Putamen (tissue), 1 donor: ENCODE results near the gene MS4A8.
"Not testable (repeated sequence)": the region's sequence is repeated elsewhere in the genome, so short reads cannot be mapped to it uniquely, and the experiment has no call there.

Experiments
- DNase-seq: peaks from one replicate; pipeline ENCODE4 v3.0.0-alpha.2; 2016; ENCODE audit warnings: low spot score

The MS4A8 gene, protein sequence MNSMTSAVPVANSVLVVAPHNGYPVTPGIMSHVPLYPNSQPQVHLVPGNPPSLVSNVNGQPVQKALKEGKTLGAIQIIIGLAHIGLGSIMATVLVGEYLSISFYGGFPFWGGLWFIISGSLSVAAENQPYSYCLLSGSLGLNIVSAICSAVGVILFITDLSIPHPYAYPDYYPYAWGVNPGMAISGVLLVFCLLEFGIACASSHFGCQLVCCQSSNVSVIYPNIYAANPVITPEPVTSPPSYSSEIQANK

GRCh38 chr11:60699284-60699691 is at the start of gene MS4A8:
Gene MS4A8, plus strand, starts transcription at chr11:60699612. Its CDS starts 1,249 bp downstream, at chr11:60700861.
- no peak for DNase-seq

DNA sequence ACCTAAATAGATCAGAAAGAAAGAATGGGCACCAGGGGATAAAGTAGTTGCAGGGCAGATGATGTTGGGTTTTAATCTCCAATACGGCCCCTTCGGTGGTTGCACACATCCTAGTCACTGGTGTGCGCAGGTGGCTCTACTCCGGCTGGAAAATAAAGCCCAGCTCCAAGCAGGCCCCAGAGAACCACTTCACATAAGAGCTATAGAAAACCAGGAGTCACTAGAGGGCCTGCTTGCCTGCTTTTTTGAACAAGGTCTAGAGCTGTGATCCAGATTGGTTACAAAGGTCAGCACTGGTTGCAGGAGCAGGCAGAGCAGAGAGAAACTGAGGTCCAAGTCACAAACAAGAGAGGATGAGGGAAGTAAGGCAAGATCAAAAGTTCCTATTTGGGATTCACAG is 41.5 kb upstream of the MS4A8 start:
- no peak for DNase-seq

DNA sequence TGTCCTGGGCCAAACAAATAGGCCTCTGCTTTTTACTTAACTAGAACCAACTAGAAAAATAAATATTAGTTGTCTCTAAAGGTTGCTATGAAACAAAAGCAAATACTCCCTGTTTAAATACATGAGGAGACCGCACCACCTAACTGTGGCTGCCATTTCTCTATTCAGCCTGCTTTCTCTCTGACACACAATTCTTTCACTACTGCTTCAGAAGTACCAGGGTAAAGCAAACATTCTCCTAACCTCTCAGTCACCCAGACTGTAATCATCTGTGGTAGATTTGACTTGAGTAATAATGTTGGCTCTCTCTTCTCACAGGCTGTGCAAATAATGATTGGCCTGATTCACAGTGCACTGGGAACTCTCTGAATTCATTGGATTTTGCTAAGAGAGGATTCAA is 41.0 kb upstream of the MS4A8 start:
- DNase-seq = no peak

GRCh38 chr11:60672255-60672654 is 27.2 kb upstream of the MS4A8 start:
- DNase-seq = no peak

DNA sequence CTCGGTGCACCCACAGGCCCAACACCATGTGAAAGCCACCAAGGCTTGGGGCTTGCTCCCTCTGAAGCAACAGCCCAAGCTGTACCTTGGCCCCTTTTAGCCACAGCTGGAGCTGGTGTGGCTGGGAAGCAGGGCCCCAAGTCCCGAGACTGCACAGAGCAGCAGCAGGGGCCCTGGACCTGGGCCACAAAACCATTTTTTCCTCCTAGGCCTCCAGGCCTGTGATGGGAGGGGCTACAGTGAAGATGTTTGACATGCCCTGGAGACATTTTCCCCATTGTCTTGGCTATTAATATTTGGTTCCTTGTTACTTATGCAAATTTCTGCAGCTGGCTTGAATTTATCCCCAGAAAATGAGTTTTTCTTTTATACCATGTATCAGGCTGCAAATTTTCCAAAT is 21.2 kb upstream of the MS4A8 start:
- DNase-seq = not testable (repeated sequence)

- no peak for DNase-seq
Observed at GRCh38 chr11:60679879-60680278, 19.5 kb upstream of the MS4A8 start.

- DNase-seq = no peak
Observed at GRCh38 chr11:60680455-60681119, 18.8 kb upstream of the MS4A8 start.

DNA sequence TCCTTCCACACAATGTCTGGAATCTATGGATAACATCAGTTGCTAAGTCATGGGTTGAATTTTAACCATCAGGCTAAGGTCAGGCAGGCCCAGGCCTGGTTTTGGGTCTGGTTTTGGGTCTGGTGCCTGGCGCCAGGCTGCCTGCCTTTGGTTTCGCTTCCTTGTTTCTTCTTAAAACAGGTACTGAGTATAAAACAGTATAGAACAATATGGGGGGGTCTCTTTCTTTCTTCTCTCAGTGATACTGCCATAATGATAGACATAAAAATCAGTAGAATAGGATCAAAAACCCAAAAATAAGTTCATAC is 14.9 kb upstream of the MS4A8 start:
- not testable (repeated sequence) for DNase-seq

DNA sequence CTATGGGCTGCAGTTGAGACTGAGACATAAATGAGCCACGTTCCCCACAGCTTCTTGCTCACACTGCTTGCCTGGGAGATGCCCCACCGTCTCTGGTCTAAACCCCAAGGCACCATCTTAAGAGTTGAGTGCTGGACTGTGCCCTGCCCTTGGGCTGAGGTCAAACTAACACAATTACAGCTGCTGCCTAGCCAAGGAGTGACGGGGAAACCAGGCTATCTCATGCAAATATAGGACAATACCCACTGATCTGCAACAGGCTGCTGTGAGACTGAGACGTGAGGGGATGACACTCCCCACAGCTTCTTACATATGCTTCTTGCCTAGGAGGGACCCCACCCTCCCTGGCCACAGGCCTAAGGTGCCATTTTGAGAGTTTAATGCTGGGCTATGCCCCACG is 7.8 kb upstream of the MS4A8 start:
- no peak for DNase-seq

DNA sequence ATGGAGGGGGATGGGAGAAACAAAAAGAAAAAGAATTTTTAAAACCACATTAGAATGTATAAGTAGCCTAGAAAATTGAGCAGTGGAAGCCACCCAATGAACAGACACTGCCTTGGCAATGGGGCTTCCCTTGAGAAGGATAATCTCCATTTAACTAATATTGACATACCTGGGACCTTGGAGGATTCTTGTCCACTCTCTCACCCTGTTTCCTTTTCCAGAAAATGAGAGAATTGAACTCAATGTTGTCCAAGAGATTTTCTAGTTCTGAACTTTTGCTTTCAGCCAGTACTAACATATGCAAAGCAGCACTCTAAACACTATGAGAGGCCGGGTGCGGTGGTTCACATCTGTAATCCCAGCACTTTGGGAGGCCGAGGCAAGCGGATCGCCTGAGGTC is 524 bp downstream of the MS4A8 start:
- no peak for DNase-seq

DNA sequence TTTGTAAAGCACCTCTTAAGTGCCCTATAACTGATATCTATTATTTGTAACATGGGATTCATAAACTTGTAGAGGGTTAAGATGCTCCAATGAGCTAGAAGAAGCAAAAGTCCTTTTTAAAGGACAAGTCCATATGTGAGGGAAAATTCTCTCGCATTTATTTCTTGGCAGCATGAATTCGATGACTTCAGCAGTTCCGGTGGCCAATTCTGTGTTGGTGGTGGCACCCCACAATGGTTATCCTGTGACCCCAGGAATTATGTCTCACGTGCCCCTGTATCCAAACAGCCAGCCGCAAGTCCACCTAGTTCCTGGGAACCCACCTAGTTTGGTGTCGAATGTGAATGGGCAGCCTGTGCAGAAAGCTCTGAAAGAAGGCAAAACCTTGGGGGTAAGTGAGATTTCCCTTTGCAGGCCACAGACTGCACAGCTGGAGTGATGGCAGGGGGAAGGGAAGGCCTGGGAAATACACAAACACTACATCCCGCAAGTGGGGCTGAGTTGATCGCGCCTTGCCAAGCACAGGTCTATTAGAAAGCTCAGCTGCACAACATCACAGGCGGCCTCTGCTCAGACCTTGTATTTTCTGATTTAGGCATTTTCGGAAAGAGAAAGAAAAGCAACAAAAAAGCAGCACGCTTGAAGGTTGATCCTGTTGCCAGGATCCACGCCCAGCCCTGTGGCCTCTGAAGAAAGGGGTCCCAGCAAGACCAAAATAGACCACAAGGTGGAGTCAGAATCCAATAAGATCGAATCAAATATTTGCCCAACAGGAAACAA is 1.5 kb downstream of the MS4A8 start:
- DNase-seq = no peak

- no peak for DNase-seq
Observed at GRCh38 chr11:60701469-60701818, 2.0 kb downstream of the MS4A8 start.

GRCh38 chr11:60703374-60703773 is 4.0 kb downstream of the MS4A8 start:
- no peak for DNase-seq

DNA sequence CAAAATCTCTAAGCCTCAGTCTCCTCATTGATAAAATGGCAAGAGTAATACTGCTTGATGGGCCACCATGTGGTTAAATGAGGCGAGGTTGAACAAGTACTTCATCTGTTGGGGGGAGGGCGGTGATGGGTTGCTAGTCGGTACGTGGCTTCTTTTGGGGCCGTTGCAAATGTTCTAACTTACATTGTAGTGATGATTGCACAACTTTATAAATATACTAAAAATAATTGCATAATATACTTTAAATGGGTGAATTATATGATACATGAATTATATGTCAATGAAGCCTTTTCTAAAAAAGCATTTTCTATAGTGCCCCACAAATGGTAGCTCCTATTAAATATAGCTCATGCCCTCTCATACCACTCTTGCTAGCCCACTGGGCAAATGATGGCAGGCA is 6.5 kb downstream of the MS4A8 start:
- DNase-seq = no peak

- DNase-seq = no peak
Observed at GRCh38 chr11:60706931-60707330, 7.5 kb downstream of the MS4A8 start.

GRCh38 chr11:60710482-60710881 is 11.1 kb downstream of the MS4A8 start:
- no peak for DNase-seq

- DNase-seq = no peak
Observed at GRCh38 chr11:60711276-60711675, 11.9 kb downstream of the MS4A8 start.

DNA sequence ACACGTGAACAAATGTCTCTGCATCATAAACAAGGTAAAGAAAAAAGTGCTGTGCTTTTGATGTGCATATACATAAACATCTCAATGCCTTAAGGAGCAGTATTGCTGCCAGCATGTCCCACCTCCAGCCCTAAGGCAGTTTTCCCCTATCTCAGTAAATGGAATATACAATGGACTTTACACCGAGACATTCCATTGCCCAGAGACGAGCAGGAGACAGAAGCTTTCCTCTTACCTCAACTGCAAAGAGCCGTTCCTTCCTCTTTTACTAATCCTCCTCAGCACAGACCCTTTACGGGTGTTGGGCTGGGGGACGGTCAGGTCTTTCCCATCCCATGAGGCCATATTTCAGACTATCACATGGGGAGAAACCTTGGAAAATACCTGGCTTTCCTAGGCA is 14.0 kb downstream of the MS4A8 start:
- DNase-seq = not testable (repeated sequence)

DNA sequence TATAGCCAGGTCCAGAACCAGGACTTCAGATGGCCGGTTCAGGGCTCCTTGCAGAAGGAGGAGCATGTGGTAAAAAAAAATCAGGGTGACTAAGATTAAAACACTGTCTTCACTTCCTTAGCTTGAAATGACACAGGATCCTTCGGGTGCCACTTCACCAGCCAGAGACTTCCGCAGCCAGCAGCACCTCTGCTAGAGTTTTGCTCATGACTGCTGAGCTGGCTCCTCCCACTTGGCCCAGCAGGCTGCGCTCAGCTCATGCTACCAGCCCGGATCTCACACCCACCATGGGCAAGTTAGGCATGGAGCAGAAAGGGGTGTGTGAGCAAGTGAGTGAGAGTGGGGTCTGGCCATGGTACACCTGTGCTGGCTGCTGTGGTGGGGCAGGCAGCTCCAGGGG is 18.5 kb downstream of the MS4A8 start:
- DNase-seq = no peak

- DNase-seq = no peak
Observed at GRCh38 chr11:60718524-60719316, 19.3 kb downstream of the MS4A8 start.

DNA sequence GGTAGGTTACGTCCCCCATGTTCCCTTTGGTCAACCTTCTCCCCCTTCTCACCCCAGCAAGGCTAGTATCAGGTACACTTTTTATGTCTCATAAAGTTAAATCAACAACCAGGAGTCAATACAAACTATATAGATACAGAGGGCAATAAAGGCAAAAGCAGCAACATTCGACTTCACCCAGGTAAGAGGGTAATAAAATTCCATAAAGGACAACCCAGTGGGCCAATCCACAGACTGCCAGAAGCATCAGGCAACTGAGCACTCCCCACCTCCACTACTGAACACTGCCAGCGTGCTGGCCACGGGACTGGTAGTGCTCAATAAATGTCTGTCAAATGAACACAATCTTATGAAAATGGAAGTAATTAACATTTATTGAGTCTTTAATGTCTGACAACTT is 20.0 kb downstream of the MS4A8 start:
- no peak for DNase-seq

DNA sequence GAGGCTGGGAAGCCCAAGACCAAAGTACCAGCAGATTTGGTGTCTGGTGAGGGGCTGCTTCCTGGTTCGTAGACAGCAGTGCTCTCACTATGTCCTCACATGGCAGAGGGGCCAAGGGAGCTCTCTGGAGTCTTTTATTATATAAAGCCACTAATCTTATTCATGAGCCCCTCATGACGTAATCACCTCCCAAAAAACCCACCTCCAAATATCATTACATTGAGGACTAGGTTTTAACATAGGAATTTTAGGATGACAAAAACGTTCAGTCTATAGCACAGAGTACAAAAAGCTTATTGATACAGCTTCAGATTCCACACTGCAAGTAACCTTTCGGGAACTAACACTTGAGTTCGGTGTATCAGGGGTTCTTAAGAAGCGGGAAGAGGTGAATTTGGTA is 21.0 kb downstream of the MS4A8 start:
- no peak for DNase-seq

GRCh38 chr11:60724420-60724819 is 25.0 kb downstream of the MS4A8 start, which contains the start of gene MS4A18:
Gene MS4A18, plus strand, starts transcription at chr11:60724720.
- DNase-seq = no peak
